ENCODE measurements around the gene PEX19.
"Not testable (repeated sequence)": the region's sequence is repeated elsewhere in the genome, so short reads cannot be mapped to it uniquely, and the experiment has no call there.

The PEX19 gene

GRCh38 chr1:160284782-160285344, at the start of gene PEX19:
TSS of gene PEX19 (minus strand) at chr1:160285133. CDS start at chr1:160285124, 9 bp downstream.
- peak; percentile 91 to 92 for DNase-seq (ENCODE audit: low read depth in 2 of 2)

GRCh38 chr1:160332516-160332915, 47.6 kb upstream of the PEX19 start:
- no peak for DNase-seq (ENCODE audit: low read depth in 2 of 2)

DNA sequence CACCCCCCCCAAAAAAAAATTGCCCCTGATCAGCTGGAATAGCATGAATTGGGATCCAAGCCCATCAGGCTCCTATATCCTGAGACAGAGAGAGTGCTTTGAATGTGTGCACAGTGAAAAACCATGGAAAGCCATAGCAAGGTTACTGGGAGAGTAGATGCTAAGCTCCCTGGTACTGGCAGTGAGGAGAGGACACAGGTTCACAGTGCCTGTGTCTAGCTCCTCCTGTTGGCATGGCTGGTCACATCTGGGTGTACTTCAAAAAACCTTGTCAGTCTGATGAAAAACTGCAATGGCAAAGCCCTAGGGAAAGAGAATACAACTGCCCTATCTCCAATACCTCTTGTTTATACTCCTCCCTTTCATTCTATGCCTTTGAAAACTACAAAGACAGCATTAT, 45.2 kb upstream of the PEX19 start:
- no peak for DNase-seq (ENCODE audit: low read depth in 2 of 2)

GRCh38 chr1:160328184-160328583, 43.3 kb upstream of the PEX19 start:
- DNase-seq (ENCODE audit: low read depth in 2 of 2) = no peak

DNA sequence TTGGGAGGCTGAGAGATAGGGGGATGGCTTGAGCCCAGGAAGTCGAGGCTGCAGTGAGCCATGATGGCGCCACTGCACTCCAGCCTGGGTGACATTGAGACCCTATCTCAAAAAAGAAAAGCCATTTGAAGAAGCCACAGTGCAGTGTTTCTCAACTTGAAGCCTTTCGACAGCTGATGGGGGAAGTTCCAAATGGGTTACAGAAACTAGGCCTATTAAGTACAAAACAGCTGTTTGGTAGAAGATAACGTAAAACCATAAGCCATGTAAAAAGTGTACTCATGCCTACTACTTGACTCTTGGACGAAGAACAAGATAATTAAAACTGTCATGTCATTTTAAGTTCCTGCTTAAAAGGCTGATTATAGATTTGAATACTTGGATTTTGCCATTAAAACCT, 41.5 kb upstream of the PEX19 start:
- DNase-seq (ENCODE audit: low read depth in 2 of 2) = no peak

GRCh38 chr1:160325252-160325651, 40.3 kb upstream of the PEX19 start:
- no peak for DNase-seq (ENCODE audit: low read depth in 2 of 2)

GRCh38 chr1:160322831-160323230, 37.9 kb upstream of the PEX19 start:
- DNase-seq (ENCODE audit: low read depth in 2 of 2) = no peak

- DNase-seq (ENCODE audit: low read depth in 2 of 2) = no peak
Measured at GRCh38 chr1:160315359-160315758, 30.4 kb upstream of the PEX19 start.

GRCh38 chr1:160309571-160309970, 24.6 kb upstream of the PEX19 start:
- DNase-seq (ENCODE audit: low read depth in 2 of 2) = no peak

DNA sequence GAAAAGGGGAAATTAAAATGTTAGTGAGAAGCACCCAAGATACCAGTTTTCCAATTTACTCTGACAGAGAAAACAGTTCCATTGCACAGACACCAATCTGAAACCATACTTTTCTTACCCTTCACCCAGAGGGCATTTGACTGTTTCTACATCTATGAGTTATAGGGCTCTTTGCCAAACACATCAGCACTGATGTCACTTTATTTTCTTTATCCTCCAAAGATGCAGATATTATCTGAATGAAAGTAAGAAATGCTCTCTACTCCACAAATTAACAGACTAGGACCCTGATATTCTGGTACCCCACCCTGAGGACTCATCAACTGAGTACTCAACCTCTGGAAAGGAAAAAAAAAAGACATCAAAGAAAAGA, 24.2 kb upstream of the PEX19 start:
- DNase-seq (ENCODE audit: low read depth in 2 of 2) = no peak

DNA sequence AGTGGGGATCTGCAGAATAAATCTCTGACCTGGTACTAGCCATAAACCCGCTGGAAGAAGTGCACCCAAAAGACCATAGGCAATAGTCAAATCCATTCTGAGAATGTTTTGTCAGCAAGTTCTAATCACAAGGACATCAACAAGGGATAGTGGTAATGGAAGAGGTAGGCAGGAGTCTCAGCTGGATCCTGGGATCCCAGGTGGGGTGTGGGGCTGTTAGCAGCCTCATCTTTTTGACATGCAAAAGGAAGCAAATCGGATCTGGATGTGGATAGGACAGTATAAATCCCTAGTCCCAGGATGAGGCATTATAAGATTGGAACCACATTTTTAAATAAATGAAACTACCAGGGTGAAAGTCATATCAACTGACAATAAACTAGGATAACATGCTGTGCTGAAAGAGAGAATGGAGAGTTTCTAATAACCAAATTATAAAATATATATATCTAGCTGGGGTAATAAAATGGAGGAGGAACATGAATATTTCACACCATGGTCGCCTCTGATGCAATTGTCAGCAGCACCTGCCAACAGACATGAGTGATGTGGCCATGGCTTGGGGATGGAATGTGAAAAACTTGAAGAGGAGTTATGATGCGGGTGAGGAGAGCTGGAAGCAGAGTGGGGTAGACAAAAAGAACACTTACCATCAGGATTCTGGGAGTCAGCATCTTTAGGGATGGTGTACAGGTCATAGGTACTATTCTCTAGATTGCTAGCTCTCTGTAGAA, 23.7 kb upstream of the PEX19 start:
- DNase-seq (ENCODE audit: low read depth in 2 of 2) = no peak

GRCh38 chr1:160307118-160307791, 22.3 kb upstream of the PEX19 start:
- no peak for DNase-seq (ENCODE audit: low read depth in 2 of 2)

- DNase-seq (ENCODE audit: low read depth in 2 of 2) = no peak
Measured at GRCh38 chr1:160300173-160300572, 15.2 kb upstream of the PEX19 start.

DNA sequence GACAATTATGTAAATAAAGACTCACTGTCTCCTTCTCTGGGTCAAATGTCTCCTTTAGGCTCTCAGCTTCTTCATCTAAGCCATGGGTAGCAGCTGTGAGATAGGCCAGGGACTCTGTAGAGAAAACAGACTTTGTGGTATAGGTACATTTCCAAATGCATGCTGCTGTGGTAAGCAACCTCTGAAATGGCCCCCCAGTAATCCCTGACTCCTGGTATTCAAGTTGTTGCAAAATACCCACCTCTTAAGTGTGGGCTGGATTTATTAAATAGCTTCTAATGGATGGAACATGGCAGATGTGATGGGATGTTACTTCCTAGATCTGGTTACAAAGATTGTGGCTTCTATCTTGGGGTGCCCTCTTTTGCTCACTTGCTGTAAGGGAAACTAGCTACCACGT, 11.1 kb upstream of the PEX19 start:
- DNase-seq (ENCODE audit: low read depth in 2 of 2) = no peak

- DNase-seq (ENCODE audit: low read depth in 2 of 2) = no peak
Measured at GRCh38 chr1:160293020-160293968, 8.4 kb upstream of the PEX19 start.

- peak; percentile 42 to 43 for DNase-seq (ENCODE audit: low read depth in 2 of 2)
Measured at GRCh38 chr1:160291248-160292220, 6.6 kb upstream of the PEX19 start.

DNA sequence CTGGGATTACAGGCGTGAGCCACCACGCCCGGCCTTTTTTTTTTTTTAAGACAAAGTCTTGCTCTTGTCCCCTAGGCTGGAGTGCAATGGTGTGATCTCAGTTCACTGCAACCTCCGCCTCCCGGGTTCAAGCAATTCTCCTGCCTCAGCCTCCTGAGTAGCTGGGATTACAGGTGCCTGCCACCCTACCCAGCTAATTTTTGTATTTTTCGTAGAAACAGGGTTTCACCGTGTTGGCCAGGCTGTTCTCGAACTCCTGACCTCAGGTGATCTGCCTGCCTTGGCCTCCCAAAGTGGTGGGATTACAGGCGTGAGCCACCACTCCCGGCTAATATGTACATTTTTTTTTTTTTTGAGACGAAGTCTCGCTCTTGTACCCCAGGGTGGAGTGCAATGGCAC, 2.8 kb upstream of the PEX19 start:
- not testable (repeated sequence) for DNase-seq (ENCODE audit: low read depth in 2 of 2)

DNA sequence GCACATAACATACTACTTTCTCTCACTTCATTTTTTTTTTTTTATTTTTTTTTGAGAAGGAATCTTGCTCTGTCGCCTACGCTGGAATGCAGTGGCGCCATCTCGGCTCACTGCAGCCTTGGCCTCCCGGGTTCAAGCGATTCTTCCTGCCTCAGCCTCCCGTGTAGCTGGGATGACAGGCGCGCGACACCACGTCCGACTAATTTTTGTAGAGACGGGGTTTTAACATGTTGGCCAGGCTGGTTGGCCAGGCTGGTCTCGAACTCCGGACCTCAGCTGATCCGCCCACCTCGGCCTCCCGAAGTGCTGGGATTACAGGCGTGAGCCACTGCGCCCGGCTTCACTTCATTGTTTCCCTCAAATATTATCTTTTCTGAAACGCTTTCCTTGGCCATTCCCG, 573 bp upstream of the PEX19 start:
- DNase-seq (ENCODE audit: low read depth in 2 of 2) = no peak

GRCh38 chr1:160284220-160284781, 632 bp downstream of the PEX19 start:
- DNase-seq (ENCODE audit: low read depth in 2 of 2) = no peak

DNA sequence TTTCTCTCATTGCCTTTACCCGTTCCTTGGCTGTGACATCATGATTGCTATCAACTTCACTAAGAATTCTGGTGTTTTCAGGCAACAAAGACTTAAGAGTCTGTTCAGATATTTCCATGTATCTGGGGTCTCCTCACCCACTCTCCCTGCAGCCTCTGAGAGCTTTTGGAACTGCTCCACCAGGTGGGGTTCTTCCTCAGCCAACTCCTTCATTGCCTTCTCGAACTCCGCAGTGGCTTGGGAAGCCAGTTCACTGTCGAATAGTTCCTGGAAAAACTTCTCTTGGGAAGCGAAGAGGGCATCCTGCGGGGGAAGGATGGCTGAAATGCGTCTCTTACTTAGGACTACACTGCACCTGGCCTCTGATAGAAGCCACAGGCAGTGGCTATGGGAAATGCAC, 2.1 kb downstream of the PEX19 start:
- DNase-seq (ENCODE audit: low read depth in 2 of 2) = no peak

DNA sequence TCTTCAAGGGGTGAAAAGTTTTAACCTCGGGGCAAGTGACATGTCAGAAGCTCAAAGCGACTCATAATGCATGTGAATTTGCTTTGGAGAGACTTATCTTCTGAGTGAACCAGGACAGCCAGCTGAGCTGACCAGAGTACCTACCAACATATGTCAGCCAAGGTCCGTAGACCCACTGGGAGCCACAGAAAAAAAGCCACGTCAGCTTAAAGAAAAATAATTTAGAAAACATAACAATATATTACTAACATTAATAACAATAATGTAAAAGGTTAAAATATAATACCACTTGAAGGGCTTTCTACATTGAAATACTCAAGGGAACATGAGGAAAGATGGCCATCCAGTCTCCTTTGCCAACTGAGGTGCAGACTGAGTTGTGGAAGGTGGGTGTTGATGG, 6.9 kb downstream of the PEX19 start:
- DNase-seq (ENCODE audit: low read depth in 2 of 2) = no peak

Data from activated CD4-positive, alpha-beta T cell treated with anti-CD3 and anti-CD28 coated beads for 24 hours (primary cell).